H1 (cell line): Measurements from ENCODE around the gene NOTUM. TPM values are rescaled to one million over a fixed set of nuclear protein-coding genes. Genes with fewer than 3 reads are reported as not detected.

Experiments
- CBX5 ChIP-seq: fragments of 300-800, 300-1000 bp; sonication (generic); IDR thresholded peaks from 2 replicates; pipeline ENCODE4 v1.7.1; 2016; ENCODE audit warnings: antibody characterized with exemption, low read length, low read depth
- CTBP2 ChIP-seq: IDR thresholded peaks from 2 replicates; pipeline ENCODE4 v1.7.0; 2011; ENCODE audit warnings: borderline replicate concordance, mild to moderate bottlenecking, moderate library complexity, mixed read lengths, low read length; ENCODE audit not compliant: insufficient read depth, insufficient read length
- HDAC2 ChIP-seq, 2 experiments: fragments of 300-600 bp in 1 of 2; sonication (generic) in 1 of 2; IDR thresholded peaks; 2 replicates each; pipeline ENCODE4 v1.6.1; 2011 to 2012; ENCODE audit warnings: low read depth in 2 of 2, low read length in 2 of 2, mild to moderate bottlenecking in 2 of 2, moderate library complexity in 2 of 2, borderline replicate concordance in 1 of 2, inconsistent platforms in 1 of 2
- NRF1 ChIP-seq: IDR thresholded peaks from 2 replicates; pipeline ENCODE4 v1.6.1; 2011; ENCODE audit warnings: mild to moderate bottlenecking, low read depth, low read length, improper control_type of control experiment
- PHF8 ChIP-seq: fragments of 200-600 bp; sonication (generic); conservative IDR thresholded peaks from 2 replicates; pipeline ENCODE4 v1.7.1; 2012; ENCODE audit warnings: low read depth, mild to moderate bottlenecking, inconsistent platforms, low read length, moderate library complexity
- RXRA ChIP-seq: IDR thresholded peaks from 2 replicates; pipeline ENCODE4 v1.6.1; 2011; ENCODE audit warnings: low read depth, mild to moderate bottlenecking, low read length, moderate library complexity; ENCODE audit not compliant: insufficient read depth
- TAF1 ChIP-seq: IDR thresholded peaks from 2 replicates; pipeline ENCODE4 v1.6.1; 2011; ENCODE audit warnings: mild to moderate bottlenecking, low read depth, low read length
- YY1 ChIP-seq: IDR thresholded peaks from 2 replicates; pipeline ENCODE4 v1.6.1; 2011; ENCODE audit warnings: low read depth, mild to moderate bottlenecking, low read length
- polyA plus RNA-seq, 7 experiments: library from polyadenylated mRNA; depleted of rRNA in 3 of 7; stranded (reverse) in 5 of 7; unstranded in 2 of 7; fragments of >200 nt in 5 of 7; fragments of 200-250 nt in 2 of 7; gene quantifications; 1 replicate in 5 of 7; 2 replicates in 1 of 7; 4 replicates in 1 of 7; pipeline versions ENCODE4 v1.2.1 to v1.2.3, GENCODE V29; 2011 to 2013; ENCODE audit warnings: missing spikeins in 2 of 7, mixed read lengths in 2 of 7
- total RNA-seq: library from RNA; stranded (reverse); fragmentation: NEBNext Ultra II Directional; extraction: Animal tissue kit (Norgen Biotek cat#: 25700); gene quantifications from 2 replicates; pipeline ENCODE4 v1.2.1, GENCODE V29; 2021
- TF ChIP-seq, protein P1 (sequence below): fragments of 300-600 bp; sonication (generic); IDR thresholded peaks from 2 replicates; pipeline ENCODE4 v1.7.1; 2012; ENCODE audit warnings: low read length, moderate library complexity, mild to moderate bottlenecking, inconsistent platforms; ENCODE audit not compliant: insufficient replicate concordance

The NOTUM gene
- total and polyA plus RNA-seq, 2 of the 8 experiments (the other 6 are each of a cell fraction or from before 2014, with no cell fraction given) = 0.45 to 0.76 TPM

DNA sequence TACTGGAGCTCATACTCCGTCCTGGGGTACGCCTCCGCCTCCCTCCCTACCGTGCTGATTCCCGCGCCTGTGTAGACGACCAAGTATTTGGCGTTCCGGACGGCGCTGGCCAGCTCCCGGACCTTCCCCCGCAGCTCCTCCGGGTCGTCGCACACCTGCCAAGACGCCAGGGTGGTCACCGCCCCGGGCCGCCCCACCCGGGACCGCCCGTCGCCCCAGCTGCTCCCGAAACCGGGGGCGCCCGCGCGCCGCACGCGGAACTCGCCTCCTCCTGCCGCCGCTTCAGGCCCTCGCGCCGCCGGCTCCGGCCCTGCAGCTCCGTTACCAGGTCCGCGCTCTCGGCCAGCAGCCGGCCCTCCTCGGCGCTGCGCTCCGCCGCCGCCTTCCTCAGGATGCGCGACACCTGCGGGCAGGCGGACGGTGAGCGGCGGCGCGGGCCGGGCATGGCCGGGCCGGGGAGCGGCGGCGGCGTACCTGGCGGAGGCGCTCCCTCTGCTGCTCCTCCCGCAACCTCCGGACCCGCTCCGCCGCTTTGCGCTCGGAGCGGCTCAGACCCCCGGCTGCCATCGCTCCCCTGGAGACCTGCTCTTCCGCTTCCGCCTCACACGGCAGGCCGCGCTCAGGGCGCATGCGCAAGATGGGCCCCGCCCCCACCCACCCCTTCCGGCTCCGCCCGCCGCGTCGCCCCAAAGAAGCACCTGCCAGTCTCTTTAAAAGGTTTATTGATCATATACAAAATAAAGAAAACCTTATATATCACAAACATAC, 43.2 kb downstream of the NOTUM start, which contains the start of gene SIRT7 (continued):
- TF ChIP-seq, protein P1, sequence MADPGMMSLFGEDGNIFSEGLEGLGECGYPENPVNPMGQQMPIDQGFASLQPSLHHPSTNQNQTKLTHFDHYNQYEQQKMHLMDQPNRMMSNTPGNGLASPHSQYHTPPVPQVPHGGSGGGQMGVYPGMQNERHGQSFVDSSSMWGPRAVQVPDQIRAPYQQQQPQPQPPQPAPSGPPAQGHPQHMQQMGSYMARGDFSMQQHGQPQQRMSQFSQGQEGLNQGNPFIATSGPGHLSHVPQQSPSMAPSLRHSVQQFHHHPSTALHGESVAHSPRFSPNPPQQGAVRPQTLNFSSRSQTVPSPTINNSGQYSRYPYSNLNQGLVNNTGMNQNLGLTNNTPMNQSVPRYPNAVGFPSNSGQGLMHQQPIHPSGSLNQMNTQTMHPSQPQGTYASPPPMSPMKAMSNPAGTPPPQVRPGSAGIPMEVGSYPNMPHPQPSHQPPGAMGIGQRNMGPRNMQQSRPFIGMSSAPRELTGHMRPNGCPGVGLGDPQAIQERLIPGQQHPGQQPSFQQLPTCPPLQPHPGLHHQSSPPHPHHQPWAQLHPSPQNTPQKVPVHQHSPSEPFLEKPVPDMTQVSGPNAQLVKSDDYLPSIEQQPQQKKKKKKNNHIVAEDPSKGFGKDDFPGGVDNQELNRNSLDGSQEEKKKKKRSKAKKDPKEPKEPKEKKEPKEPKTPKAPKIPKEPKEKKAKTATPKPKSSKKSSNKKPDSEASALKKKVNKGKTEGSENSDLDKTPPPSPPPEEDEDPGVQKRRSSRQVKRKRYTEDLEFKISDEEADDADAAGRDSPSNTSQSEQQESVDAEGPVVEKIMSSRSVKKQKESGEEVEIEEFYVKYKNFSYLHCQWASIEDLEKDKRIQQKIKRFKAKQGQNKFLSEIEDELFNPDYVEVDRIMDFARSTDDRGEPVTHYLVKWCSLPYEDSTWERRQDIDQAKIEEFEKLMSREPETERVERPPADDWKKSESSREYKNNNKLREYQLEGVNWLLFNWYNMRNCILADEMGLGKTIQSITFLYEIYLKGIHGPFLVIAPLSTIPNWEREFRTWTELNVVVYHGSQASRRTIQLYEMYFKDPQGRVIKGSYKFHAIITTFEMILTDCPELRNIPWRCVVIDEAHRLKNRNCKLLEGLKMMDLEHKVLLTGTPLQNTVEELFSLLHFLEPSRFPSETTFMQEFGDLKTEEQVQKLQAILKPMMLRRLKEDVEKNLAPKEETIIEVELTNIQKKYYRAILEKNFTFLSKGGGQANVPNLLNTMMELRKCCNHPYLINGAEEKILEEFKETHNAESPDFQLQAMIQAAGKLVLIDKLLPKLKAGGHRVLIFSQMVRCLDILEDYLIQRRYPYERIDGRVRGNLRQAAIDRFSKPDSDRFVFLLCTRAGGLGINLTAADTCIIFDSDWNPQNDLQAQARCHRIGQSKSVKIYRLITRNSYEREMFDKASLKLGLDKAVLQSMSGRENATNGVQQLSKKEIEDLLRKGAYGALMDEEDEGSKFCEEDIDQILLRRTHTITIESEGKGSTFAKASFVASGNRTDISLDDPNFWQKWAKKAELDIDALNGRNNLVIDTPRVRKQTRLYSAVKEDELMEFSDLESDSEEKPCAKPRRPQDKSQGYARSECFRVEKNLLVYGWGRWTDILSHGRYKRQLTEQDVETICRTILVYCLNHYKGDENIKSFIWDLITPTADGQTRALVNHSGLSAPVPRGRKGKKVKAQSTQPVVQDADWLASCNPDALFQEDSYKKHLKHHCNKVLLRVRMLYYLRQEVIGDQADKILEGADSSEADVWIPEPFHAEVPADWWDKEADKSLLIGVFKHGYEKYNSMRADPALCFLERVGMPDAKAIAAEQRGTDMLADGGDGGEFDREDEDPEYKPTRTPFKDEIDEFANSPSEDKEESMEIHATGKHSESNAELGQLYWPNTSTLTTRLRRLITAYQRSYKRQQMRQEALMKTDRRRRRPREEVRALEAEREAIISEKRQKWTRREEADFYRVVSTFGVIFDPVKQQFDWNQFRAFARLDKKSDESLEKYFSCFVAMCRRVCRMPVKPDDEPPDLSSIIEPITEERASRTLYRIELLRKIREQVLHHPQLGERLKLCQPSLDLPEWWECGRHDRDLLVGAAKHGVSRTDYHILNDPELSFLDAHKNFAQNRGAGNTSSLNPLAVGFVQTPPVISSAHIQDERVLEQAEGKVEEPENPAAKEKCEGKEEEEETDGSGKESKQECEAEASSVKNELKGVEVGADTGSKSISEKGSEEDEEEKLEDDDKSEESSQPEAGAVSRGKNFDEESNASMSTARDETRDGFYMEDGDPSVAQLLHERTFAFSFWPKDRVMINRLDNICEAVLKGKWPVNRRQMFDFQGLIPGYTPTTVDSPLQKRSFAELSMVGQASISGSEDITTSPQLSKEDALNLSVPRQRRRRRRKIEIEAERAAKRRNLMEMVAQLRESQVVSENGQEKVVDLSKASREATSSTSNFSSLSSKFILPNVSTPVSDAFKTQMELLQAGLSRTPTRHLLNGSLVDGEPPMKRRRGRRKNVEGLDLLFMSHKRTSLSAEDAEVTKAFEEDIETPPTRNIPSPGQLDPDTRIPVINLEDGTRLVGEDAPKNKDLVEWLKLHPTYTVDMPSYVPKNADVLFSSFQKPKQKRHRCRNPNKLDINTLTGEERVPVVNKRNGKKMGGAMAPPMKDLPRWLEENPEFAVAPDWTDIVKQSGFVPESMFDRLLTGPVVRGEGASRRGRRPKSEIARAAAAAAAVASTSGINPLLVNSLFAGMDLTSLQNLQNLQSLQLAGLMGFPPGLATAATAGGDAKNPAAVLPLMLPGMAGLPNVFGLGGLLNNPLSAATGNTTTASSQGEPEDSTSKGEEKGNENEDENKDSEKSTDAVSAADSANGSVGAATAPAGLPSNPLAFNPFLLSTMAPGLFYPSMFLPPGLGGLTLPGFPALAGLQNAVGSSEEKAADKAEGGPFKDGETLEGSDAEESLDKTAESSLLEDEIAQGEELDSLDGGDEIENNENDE = no peak
- TF ChIP-seq PHF8 (peak; percentile 43; the same call in 1 of the 2 replicates), YY1 (peak; percentile 63; the same call in 1 of the 2 replicates), CTBP2 (no peak), TAF1 (peak; percentile 60), CBX5 (no peak), HDAC2 (IDR thresholded peaks at IDR 0.05; ENCODE audit: borderline replicate concordance in 1 of 2, low read depth in 2 of 2, low read length in 2 of 2) (peak in 1 of 2 experiments; percentile 71; a peak in 1 of 4 replicates), NRF1 (peak; percentile 66), RXRA (no peak)
